ENCODE measurements around the gene FAAP100. TPM values are rescaled to one million over a fixed set of nuclear protein-coding genes. Genes with fewer than 3 reads are reported as not detected.

Gene FAAP100
- total and polyA plus RNA-seq, 7 donors: 11.6 to 16.3 (median 12.6) TPM

DNA sequence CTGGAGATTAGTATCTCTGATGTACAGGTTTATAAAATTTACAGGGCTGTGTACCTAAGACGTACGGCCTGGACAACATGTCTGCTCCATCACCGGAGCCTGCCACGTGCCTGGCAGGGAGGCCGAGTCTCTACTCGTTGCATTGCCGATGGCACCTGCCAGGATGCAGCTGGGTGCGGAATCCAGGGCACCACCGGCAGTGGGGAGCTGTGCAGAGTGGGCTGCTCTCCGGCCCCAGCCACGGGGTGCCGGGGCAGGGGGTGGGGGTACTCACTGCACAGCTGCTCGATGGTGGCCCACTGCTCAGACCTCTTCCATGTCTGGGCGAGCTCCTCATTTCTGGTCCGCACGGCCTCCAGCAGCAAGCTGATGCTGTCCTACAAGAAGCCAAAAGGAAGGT is 13.1 kb upstream of the FAAP100 start:
- H3K36me3 ChIP-seq (ENCODE audit: insufficient read depth in 1 of 2, low read depth in 1 of 2): peaks cover 0 to 100% of the 10 kb centered on the region in 2 donors

DNA sequence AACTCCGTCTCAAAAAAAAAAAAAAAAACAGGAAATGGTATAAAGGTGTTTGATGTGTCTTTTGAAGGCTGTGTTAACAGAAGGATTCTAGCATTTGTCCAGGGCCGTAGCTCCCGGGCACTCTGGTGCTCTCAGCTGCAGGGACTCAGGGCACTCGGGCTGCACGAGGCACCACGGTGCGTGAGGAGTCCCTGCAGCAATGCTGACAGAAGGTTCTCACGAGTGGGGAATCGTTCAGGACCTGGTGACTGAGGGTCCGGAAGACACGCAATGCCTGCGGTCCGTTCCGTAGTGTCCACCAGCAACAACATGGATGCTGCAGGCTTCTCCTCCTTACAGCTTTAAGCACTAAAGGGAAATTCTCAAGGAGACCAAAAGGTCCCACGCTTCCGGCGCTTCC is 12.6 kb upstream of the FAAP100 start:
- Histone ChIP-seq H3K27me3 (ENCODE audit: insufficient read depth in 3 of 3, low read length in 2 of 3) (no peaks in the 10 kb centered on the region), H3K4me3 (no peak overlapping the region), H3K27ac (no peak overlapping the region), H3K4me1 (peaks cover 20% of the 10 kb centered on the region), H3K9me3 (no peaks in the 10 kb centered on the region), H3K36me3 (ENCODE audit: insufficient read depth in 1 of 2, low read depth in 1 of 2) (peaks cover 0 to 100% of the 10 kb centered on the region in 2 donors)
- intact Hi-C loops (cut with DNase I): loop anchor here in 1 of 2 donors (5.0 to 10.0 kb wide), 2 partner anchors 38 to 60 kb away; no protein-coding TSS in a partner anchor
- TF ChIP-seq, protein P1, sequence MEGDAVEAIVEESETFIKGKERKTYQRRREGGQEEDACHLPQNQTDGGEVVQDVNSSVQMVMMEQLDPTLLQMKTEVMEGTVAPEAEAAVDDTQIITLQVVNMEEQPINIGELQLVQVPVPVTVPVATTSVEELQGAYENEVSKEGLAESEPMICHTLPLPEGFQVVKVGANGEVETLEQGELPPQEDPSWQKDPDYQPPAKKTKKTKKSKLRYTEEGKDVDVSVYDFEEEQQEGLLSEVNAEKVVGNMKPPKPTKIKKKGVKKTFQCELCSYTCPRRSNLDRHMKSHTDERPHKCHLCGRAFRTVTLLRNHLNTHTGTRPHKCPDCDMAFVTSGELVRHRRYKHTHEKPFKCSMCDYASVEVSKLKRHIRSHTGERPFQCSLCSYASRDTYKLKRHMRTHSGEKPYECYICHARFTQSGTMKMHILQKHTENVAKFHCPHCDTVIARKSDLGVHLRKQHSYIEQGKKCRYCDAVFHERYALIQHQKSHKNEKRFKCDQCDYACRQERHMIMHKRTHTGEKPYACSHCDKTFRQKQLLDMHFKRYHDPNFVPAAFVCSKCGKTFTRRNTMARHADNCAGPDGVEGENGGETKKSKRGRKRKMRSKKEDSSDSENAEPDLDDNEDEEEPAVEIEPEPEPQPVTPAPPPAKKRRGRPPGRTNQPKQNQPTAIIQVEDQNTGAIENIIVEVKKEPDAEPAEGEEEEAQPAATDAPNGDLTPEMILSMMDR (IDR thresholded peaks at IDR 0.05): no peak
- DNase-seq: no peak
- ATAC-seq: no peak
- 93 to 94% (median 94%) methylated on average over 17 of the region's 17 CpGs for WGBS, 3 donors

More for the DNA sequence above, 13.1 kb upstream of the FAAP100 start:
- Histone ChIP-seq H3K27me3 (ENCODE audit: insufficient read depth in 3 of 3, low read length in 2 of 3) (no peaks in the 10 kb centered on the region), H3K27ac (no peak overlapping the region), H3K4me3 (no peak overlapping the region), H3K4me1 (peaks cover 20% of the 10 kb centered on the region), H3K9me3 (no peaks in the 10 kb centered on the region)
- 89 to 92% (median 91%) methylated on average over 16 of the region's 16 CpGs for WGBS, 3 donors
- intact Hi-C loops (cut with DNase I): loop anchor here in 1 of 2 donors (5.0 to 10.0 kb wide), 2 partner anchors 37 to 60 kb away; no protein-coding TSS in a partner anchor
- DNase-seq: no peak
- TF ChIP-seq, protein P1 (IDR thresholded peaks at IDR 0.05): no peak
- ATAC-seq: no peak

- no peak for ATAC-seq
- 90 to 94% (median 90%) methylated on average over 10 of the region's 10 CpGs for WGBS, 3 donors
- peaks cover 0 to 100% of the 10 kb centered on the region in 2 donors for H3K36me3 ChIP-seq (ENCODE audit: insufficient read depth in 1 of 2, low read depth in 1 of 2)
- TF ChIP-seq, protein P1 (IDR thresholded peaks at IDR 0.05): no peak
- H3K9me3 ChIP-seq: no peaks in the 10 kb centered on the region
- H3K4me1 ChIP-seq: peaks cover 20% of the 10 kb centered on the region
- no peaks in the 10 kb centered on the region for H3K27me3 ChIP-seq (ENCODE audit: insufficient read depth in 3 of 3, low read length in 2 of 3)
- no peak for DNase-seq
- intact Hi-C loops (cut with DNase I): loop anchor here in 1 of 2 donors (10.0 kb wide), 1 partner anchor 61 kb away; no protein-coding TSS in a partner anchor
- no peak overlapping the region for H3K27ac ChIP-seq
- no peak overlapping the region for H3K4me3 ChIP-seq
Measured at GRCh38 chr17:81563861-81564586, 11.9 kb upstream of the FAAP100 start.

GRCh38 chr17:81561494-81561885 is 9.3 kb upstream of the FAAP100 start:
- ATAC-seq (no peak), DNase-seq (no peak)
- intact Hi-C loops (cut with DNase I): loop anchor here in 1 of 2 donors (10.0 kb wide), 1 partner anchor 63 kb away; no protein-coding TSS in a partner anchor
- peaks cover 5 to 100% of the 10 kb centered on the region in 2 donors for H3K36me3 ChIP-seq (ENCODE audit: insufficient read depth in 1 of 2, low read depth in 1 of 2)
- TF ChIP-seq, protein P1 (IDR thresholded peaks at IDR 0.05): no peak
- no peak overlapping the region for H3K27ac ChIP-seq
- 85 to 93% (median 87%) methylated on average over 4 of the region's 4 CpGs for WGBS, 3 donors
- H3K4me3 ChIP-seq: no peak overlapping the region
- H3K4me1 ChIP-seq: peaks cover 18% of the 10 kb centered on the region
- no peaks in the 10 kb centered on the region for H3K27me3 ChIP-seq (ENCODE audit: insufficient read depth in 3 of 3, low read length in 2 of 3)
- no peaks in the 10 kb centered on the region for H3K9me3 ChIP-seq

Measured in psoas muscle (tissue), 8 donors.